B cell (primary cell): ENCODE results near the gene NT5DC3. TPM values are rescaled to one million over a fixed set of nuclear protein-coding genes. Genes with fewer than 3 reads are reported as not detected.

ENCODE experiments used
- ATAC-seq: fragments of 200-7000 bp; cut with Tn5 transposase; one replicate; pipeline ENCODE4 v1.10.0; 2021; ENCODE audit warnings: low read depth, mild to moderate bottlenecking, moderate number of reproducible peaks, moderate library complexity
- CTCF ChIA-PET: fragments of 350-600 bp; sonication (Branson Sonifier 250); formaldehyde crosslinking; loops from one replicate; lab custom pipeline; 2021; ENCODE audit warnings: antibody characterized with exemption, inconsistent platforms; lab: Charles Lee
- POLR2A ChIA-PET: fragments of 350-600 bp; sonication (Branson Sonifier 250); formaldehyde crosslinking; loops from one replicate; lab custom pipeline; 2021; ENCODE audit warnings: antibody characterized with exemption; lab: Charles Lee
- DNase-seq: peaks from one replicate; pipeline ENCODE4 v3.0.0; 2013
- H2AFZ ChIP-seq: 2 replicates; pipeline ENCODE4 v1.6.1; 2012; ENCODE audit warnings: mild to moderate bottlenecking, low read depth, low read length; ENCODE audit not compliant: insufficient read depth, poor library complexity, severe bottlenecking
- H3K27ac ChIP-seq, 2 donors: 1 replicate in 1 of 2; 2 replicates in 1 of 2; pipeline ENCODE4 v1.5.1; 2012 to 2013; ENCODE audit warnings: low read length in 2 of 2, mild to moderate bottlenecking in 2 of 2, moderate library complexity in 1 of 2
- H3K27me3 ChIP-seq, 4 experiments: fragments of 200-600 bp in 1 of 4; sonication (generic) in 1 of 4; replicated peaks in 1 of 4; 1 replicate in 2 of 4; 2 replicates in 2 of 4; pipeline versions ENCODE4 v1.6.1 to v1.7.0; 2013 to 2016; ENCODE audit warnings: low read length in 3 of 4, mild to moderate bottlenecking in 2 of 4, mixed read lengths in 1 of 4, moderate library complexity in 1 of 4; ENCODE audit not compliant: insufficient read depth in 4 of 4, control insufficient read depth in 3 of 4; ENCODE audit errors: control extremely low read depth in 1 of 4
- H3K36me3 ChIP-seq, 2 experiments: replicated peaks in 1 of 2; 1 replicate in 1 of 2; 2 replicates in 1 of 2; pipeline versions ENCODE4 v1.6.1 to v1.7.1; 2013; ENCODE audit warnings: low read length in 1 of 2; ENCODE audit not compliant: insufficient read depth in 2 of 2, control insufficient read depth in 1 of 2; ENCODE audit errors: control extremely low read depth in 1 of 2, extremely low read depth in 1 of 2
- H3K4me1 ChIP-seq, 2 donors: fragments of 200-600 bp in 1 of 2; sonication (generic) in 1 of 2; 1 replicate in 1 of 2; 2 replicates in 1 of 2; pipeline versions ENCODE4 v1.5.1 to v1.6.1; 2013 to 2017; ENCODE audit warnings: low read length in 2 of 2; ENCODE audit not compliant: control insufficient read depth in 2 of 2, insufficient read depth in 2 of 2
- H3K4me2 ChIP-seq: replicated peaks from 2 replicates; pipeline ENCODE3; 2012; ENCODE audit warnings: mild to moderate bottlenecking, low read depth, low read length; ENCODE audit not compliant: poor library complexity, severe bottlenecking
- H3K4me3 ChIP-seq, 5 experiments: fragments of 200-600 bp in 1 of 5; sonication (generic) in 1 of 5; 1 replicate in 3 of 5; 2 replicates in 2 of 5; pipeline versions ENCODE4 v1.5.1 to v1.7.0; 2011 to 2016; ENCODE audit warnings: low read length in 4 of 5, mild to moderate bottlenecking in 4 of 5, low read depth in 2 of 5, control low read depth in 1 of 5, moderate library complexity in 1 of 5; ENCODE audit not compliant: insufficient read depth in 1 of 5; ENCODE audit errors: control extremely low read depth in 1 of 5, extremely low read depth in 1 of 5
- H3K79me2 ChIP-seq: fragments of 200-600 bp; sonication (generic); one replicate; pipeline ENCODE4 v1.6.0; 2016; ENCODE audit warnings: low read length; ENCODE audit not compliant: control insufficient read depth, insufficient read depth
- H3K9ac ChIP-seq: fragments of 200-600 bp; sonication (generic); 2 replicates; pipeline ENCODE4 v1.6.1; 2017; ENCODE audit warnings: mild to moderate bottlenecking, low read length, moderate library complexity
- H3K9me3 ChIP-seq, 3 donors: one replicate each; pipeline versions ENCODE4 v1.6.1 to v1.7.1; 2013; ENCODE audit warnings: low read length in 2 of 3; ENCODE audit not compliant: control insufficient read depth in 2 of 3, insufficient read depth in 1 of 3; ENCODE audit errors: control extremely low read depth in 1 of 3
- H4K20me1 ChIP-seq: 2 replicates; pipeline ENCODE4 v1.6.0; 2012; ENCODE audit warnings: mild to moderate bottlenecking, low read length; ENCODE audit not compliant: insufficient read depth, control insufficient read depth, poor library complexity, severe bottlenecking
- H3K27ac Mint-ChIP-seq: one replicate; pipeline ENCODE4 v1.8.0; 2021; ENCODE audit warnings: mixed read lengths
- H3K27me3 Mint-ChIP-seq: one replicate; pipeline ENCODE4 v1.8.0; 2021; ENCODE audit warnings: mixed read lengths
- H3K4me1 Mint-ChIP-seq: one replicate; pipeline ENCODE4 v1.8.0; 2021; ENCODE audit warnings: mixed read lengths
- H3K4me3 Mint-ChIP-seq: one replicate; pipeline ENCODE4 v1.8.0; 2021; ENCODE audit warnings: mixed read lengths
- H3K9me3 Mint-ChIP-seq: one replicate; pipeline ENCODE4 v1.8.0; 2022; ENCODE audit warnings: mixed read lengths; ENCODE audit not compliant: insufficient read depth
- EZH2 ChIP-seq: IDR thresholded peaks from 2 replicates; pipeline ENCODE4 v1.6.1; 2012; ENCODE audit warnings: borderline replicate concordance, low read depth, mild to moderate bottlenecking, moderate library complexity, low read length; ENCODE audit not compliant: insufficient read depth, poor library complexity, severe bottlenecking
- WGBS: methylation state at CpG from one replicate; pipeline ENCODE4 v1.1.5; 2013; ENCODE audit warnings: missing lambda C conversion rate; ENCODE audit not compliant: insufficient coverage; 5-methylcytosine and 5-hydroxymethylcytosine counted together
- intact Hi-C: fragments of 100-400 bp; cut with micrococcal nuclease; formaldehyde crosslinking; loops from one replicate; pipeline ENCODE4 v1.10.0; 2022
- polyA plus RNA-seq: library from polyadenylated mRNA; depleted of rRNA; stranded (reverse); fragments of >200 nt; gene quantifications from 2 replicates; pipeline ENCODE4 v1.2.3, GENCODE V29; 2012
- total RNA-seq, 2 donors: library from RNA; stranded (reverse); fragments of 120-200 nt in 1 of 2; gene quantifications; 1 replicate in 1 of 2; 2 replicates in 1 of 2; pipeline versions ENCODE4 v1.2.3 to v1.2.4, GENCODE V29; 2013 to 2022
- TF ChIP-seq, protein P1 (sequence below): fragments of 200-600 bp; IDR thresholded peaks from one replicate; pipeline ENCODE4 v1.8.0; 2022; ENCODE audit warnings: antibody characterized with exemption, mild to moderate bottlenecking

The NT5DC3 gene
- total and polyA plus RNA-seq, 2 donors (not counting 1 experiment from before 2014, with no cell fraction given): 4.4 to 10.6 TPM

DNA sequence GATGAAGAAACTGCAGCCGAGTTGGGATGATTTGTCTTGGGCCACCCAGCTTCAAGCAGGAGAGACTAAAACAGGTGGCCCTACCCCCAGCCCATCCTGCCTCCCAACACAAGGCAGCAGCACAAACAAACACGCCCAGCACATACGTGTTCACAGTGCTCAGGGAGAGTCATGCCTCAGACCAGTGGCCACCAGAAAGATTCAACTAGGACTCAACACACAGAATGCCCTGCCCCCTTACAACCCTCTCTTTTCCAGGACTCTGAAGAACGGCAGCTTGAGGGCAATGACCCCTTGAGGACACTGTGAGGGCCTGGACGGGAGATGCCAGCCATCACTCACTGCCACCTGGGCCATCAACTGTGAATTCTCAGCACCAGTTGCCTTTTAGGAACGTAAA, 75.0 kb downstream of the NT5DC3 start:
- Mint-ChIP-seq H3K4me1 (no peaks in the 10 kb centered on the region), H3K9me3 (no peaks in the 10 kb centered on the region)
- no peak for ATAC-seq

DNA sequence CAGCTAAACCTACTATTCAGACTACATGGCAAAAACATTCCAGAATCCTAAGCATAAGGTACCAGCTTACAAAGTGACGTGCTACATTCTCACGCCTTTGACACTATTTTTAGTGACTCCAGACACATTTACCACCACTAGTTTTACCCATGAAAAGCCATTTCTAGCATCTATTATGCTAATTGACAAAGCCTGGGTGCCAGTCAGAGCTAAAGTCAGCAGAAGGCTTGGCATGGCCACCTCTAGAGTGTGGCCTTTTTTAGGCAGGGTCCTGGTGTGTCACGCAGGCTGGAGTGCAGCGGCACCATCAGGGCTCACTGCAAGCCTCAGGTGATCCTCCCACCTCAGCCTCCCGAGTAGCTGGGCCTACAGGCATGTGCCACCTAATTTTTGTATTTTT, 75.7 kb downstream of the NT5DC3 start:
- H3K9ac ChIP-seq: no peak overlapping the region
- no peak overlapping the region for H3K4me3 ChIP-seq
- H3K4me1 Mint-ChIP-seq: no peaks in the 10 kb centered on the region
- no peak overlapping the region for H3K27ac Mint-ChIP-seq
- no peak for ATAC-seq
- H3K9me3 Mint-ChIP-seq: no peaks in the 10 kb centered on the region
- H3K36me3 ChIP-seq: peaks cover 0 to 6% of the 10 kb centered on the region in 2 experiments
- DNase-seq: no peak
- H3K27ac ChIP-seq: no peak overlapping the region
- ChIA-PET POLR2A (no interaction called here), CTCF (no interaction called here)
- H3K27me3 ChIP-seq: no peaks in the 10 kb centered on the region
- no peak overlapping the region for H2AFZ ChIP-seq
- WGBS: 98% methylated on average over 5 of the region's 5 CpGs
- H3K79me2 ChIP-seq: no peaks in the 10 kb centered on the region
- no peak overlapping the region for H3K4me2 ChIP-seq
- H3K4me1 ChIP-seq: no peaks in the 10 kb centered on the region
- intact Hi-C loops: no loop called here
- no peak overlapping the region for H3K4me3 Mint-ChIP-seq
- TF ChIP-seq EZH2: no peak
- TF ChIP-seq, protein P1, sequence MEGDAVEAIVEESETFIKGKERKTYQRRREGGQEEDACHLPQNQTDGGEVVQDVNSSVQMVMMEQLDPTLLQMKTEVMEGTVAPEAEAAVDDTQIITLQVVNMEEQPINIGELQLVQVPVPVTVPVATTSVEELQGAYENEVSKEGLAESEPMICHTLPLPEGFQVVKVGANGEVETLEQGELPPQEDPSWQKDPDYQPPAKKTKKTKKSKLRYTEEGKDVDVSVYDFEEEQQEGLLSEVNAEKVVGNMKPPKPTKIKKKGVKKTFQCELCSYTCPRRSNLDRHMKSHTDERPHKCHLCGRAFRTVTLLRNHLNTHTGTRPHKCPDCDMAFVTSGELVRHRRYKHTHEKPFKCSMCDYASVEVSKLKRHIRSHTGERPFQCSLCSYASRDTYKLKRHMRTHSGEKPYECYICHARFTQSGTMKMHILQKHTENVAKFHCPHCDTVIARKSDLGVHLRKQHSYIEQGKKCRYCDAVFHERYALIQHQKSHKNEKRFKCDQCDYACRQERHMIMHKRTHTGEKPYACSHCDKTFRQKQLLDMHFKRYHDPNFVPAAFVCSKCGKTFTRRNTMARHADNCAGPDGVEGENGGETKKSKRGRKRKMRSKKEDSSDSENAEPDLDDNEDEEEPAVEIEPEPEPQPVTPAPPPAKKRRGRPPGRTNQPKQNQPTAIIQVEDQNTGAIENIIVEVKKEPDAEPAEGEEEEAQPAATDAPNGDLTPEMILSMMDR: no peak
- no peaks in the 10 kb centered on the region for H3K9me3 ChIP-seq
- no peaks in the 10 kb centered on the region for H4K20me1 ChIP-seq
- H3K27me3 Mint-ChIP-seq: no peaks in the 10 kb centered on the region

More for the DNA sequence above, 75.0 kb downstream of the NT5DC3 start:
- no peaks in the 10 kb centered on the region for H4K20me1 ChIP-seq
- no peaks in the 10 kb centered on the region for H3K4me1 ChIP-seq
- no peak overlapping the region for H3K4me3 ChIP-seq
- peaks cover 0 to 6% of the 10 kb centered on the region in 2 experiments for H3K36me3 ChIP-seq
- no peaks in the 10 kb centered on the region for H3K27me3 ChIP-seq
- POLR2A ChIA-PET: no interaction called here
- DNase-seq: no peak
- H3K27me3 Mint-ChIP-seq: no peaks in the 10 kb centered on the region
- H3K9ac ChIP-seq: no peak overlapping the region
- no peak overlapping the region for H3K27ac ChIP-seq
- H3K4me2 ChIP-seq: no peak overlapping the region
- TF ChIP-seq, protein P1: no peak
- no peak for TF ChIP-seq EZH2
- no peak overlapping the region for H3K27ac Mint-ChIP-seq
- intact Hi-C loops: no loop called here
- H3K4me3 Mint-ChIP-seq: no peak overlapping the region
- 100% methylated on average over 4 of the region's 6 CpGs for WGBS
- H3K9me3 ChIP-seq: no peaks in the 10 kb centered on the region
- CTCF ChIA-PET: no interaction called here
- H3K79me2 ChIP-seq: no peaks in the 10 kb centered on the region
- no peak overlapping the region for H2AFZ ChIP-seq
